Dermis microvascular lymphatic vessel endothelial cell (primary cell): ENCODE measurements around the gene KIF16B. TPM values are rescaled to one million over a fixed set of nuclear protein-coding genes. Genes with fewer than 3 reads are reported as not detected.

ENCODE experiments used
- DNase-seq, 2 donors: peaks; one replicate each; pipeline versions ENCODE4 v3.0.0 to v3.0.0-alpha.2; 2010; ENCODE audit warnings: low read depth in 2 of 2
- total RNA-seq: library from RNA; depleted of rRNA; stranded (reverse); fragments of >200 nt; gene quantifications from 2 replicates; pipeline ENCODE4 v1.2.1, GENCODE V29; 2014

Gene KIF16B
- total RNA-seq, 1 donor from 2014 or later, result 8.1 TPM

- no peak for DNase-seq
Observed at GRCh38 chr20:16437387-16437996, 135.8 kb downstream of the KIF16B start.

- DNase-seq, result peak; percentile 11 to 33
Observed at GRCh38 chr20:16434062-16434664, 139.1 kb downstream of the KIF16B start.

- DNase-seq, result no peak
Observed at GRCh38 chr20:16433293-16433580, 140.0 kb downstream of the KIF16B start.

GRCh38 chr20:16432466-16433292 is 140.6 kb downstream of the KIF16B start:
- no peak for DNase-seq

GRCh38 chr20:16428112-16428511 is 145.1 kb downstream of the KIF16B start:
- no peak for DNase-seq

GRCh38 chr20:16427571-16427970 is 145.7 kb downstream of the KIF16B start:
- no peak for DNase-seq

- no peak for DNase-seq
Observed at GRCh38 chr20:16424780-16425179, 148.5 kb downstream of the KIF16B start.

- DNase-seq, result no peak
Observed at GRCh38 chr20:16423311-16424212, 149.7 kb downstream of the KIF16B start.

- DNase-seq, result no peak
Observed at GRCh38 chr20:16419138-16419715, 154.0 kb downstream of the KIF16B start.

GRCh38 chr20:16418616-16419015 is 154.6 kb downstream of the KIF16B start:
- DNase-seq, result no peak

GRCh38 chr20:16417001-16417400 is 156.2 kb downstream of the KIF16B start:
- DNase-seq, result no peak

- DNase-seq, result no peak
Observed at GRCh38 chr20:16415071-16416053, 157.9 kb downstream of the KIF16B start.

GRCh38 chr20:16412906-16413305 is 160.3 kb downstream of the KIF16B start:
- DNase-seq, result no peak

GRCh38 chr20:16411361-16411760 is 161.9 kb downstream of the KIF16B start:
- no peak for DNase-seq

- DNase-seq, result no peak
Observed at GRCh38 chr20:16410626-16411025, 162.6 kb downstream of the KIF16B start.

GRCh38 chr20:16408981-16409380 is 164.3 kb downstream of the KIF16B start:
- DNase-seq, result no peak

GRCh38 chr20:16407251-16408067 is 165.8 kb downstream of the KIF16B start:
- DNase-seq, result no peak

- no peak for DNase-seq
Observed at GRCh38 chr20:16405254-16405653, 168.0 kb downstream of the KIF16B start.

GRCh38 chr20:16404640-16405039 is 168.6 kb downstream of the KIF16B start:
- no peak for DNase-seq
